MM.1S (cell line): ENCODE measurements around the gene NAPA.

Source experiments
- DNase-seq: peaks from one replicate; pipeline ENCODE4 v3.0.0-alpha.2; 2015
- H2AFZ ChIP-seq: fragments of 300-600 bp; sonication (generic); 2 replicates; pipeline ENCODE4 v1.6.0; 2016; ENCODE audit warnings: antibody characterized with exemption, low read length
- H3F3A ChIP-seq: fragments of 300-600 bp; sonication (generic); 2 replicates; pipeline ENCODE4 v1.6.1; 2016; ENCODE audit warnings: mild to moderate bottlenecking, antibody characterized with exemption, low read length, moderate library complexity, mixed read lengths; ENCODE audit not compliant: insufficient read depth
- H3K27ac ChIP-seq: fragments of 300-600 bp; sonication (generic); 2 replicates; pipeline ENCODE4 v1.5.1; 2016; ENCODE audit warnings: mild to moderate bottlenecking, low read length
- H3K27me3 ChIP-seq: fragments of 300-600 bp; sonication (generic); replicated peaks from 2 replicates; pipeline ENCODE4 v1.6.0; 2016; ENCODE audit warnings: low read length; ENCODE audit not compliant: insufficient read depth
- H3K36me3 ChIP-seq: fragments of 300-600 bp; sonication (generic); replicated peaks from 2 replicates; pipeline ENCODE4 v1.6.1; 2016; ENCODE audit warnings: mild to moderate bottlenecking, low read length, mixed read lengths; ENCODE audit not compliant: insufficient read depth
- H3K4me1 ChIP-seq: fragments of 300-600 bp; sonication (generic); 2 replicates; pipeline ENCODE4 v1.6.1; 2016; ENCODE audit warnings: low read length, mixed read lengths
- H3K4me2 ChIP-seq: fragments of 300-600 bp; sonication (generic); 2 replicates; pipeline ENCODE4 v1.6.0; 2016; ENCODE audit warnings: low read depth, low read length
- H3K4me3 ChIP-seq: fragments of 300-600 bp; sonication (generic); 2 replicates; pipeline ENCODE4 v1.5.1; 2016; ENCODE audit warnings: low read length, mixed read lengths
- H3K79me2 ChIP-seq: fragments of 300-600 bp; sonication (generic); 2 replicates; pipeline ENCODE4 v1.6.1; 2016; ENCODE audit warnings: mixed run types, low read length, mixed read lengths
- H3K9ac ChIP-seq: fragments of 300-600 bp; sonication (generic); 2 replicates; pipeline ENCODE4 v1.6.1; 2016; ENCODE audit warnings: low read length, mixed read lengths
- H3K9me2 ChIP-seq: fragments of 300-600 bp; sonication (generic); replicated peaks from 2 replicates; pipeline ENCODE4 v1.6.1; 2016; ENCODE audit warnings: mild to moderate bottlenecking, low read length, mixed read lengths; ENCODE audit not compliant: insufficient read depth
- H3K9me3 ChIP-seq: fragments of 300-600 bp; sonication (generic); replicated peaks from 2 replicates; pipeline ENCODE4 v1.6.1; 2016; ENCODE audit warnings: mild to moderate bottlenecking, low read length, mixed read lengths; ENCODE audit not compliant: insufficient read depth
- H4K20me1 ChIP-seq: fragments of 300-600 bp; sonication (generic); 2 replicates; pipeline ENCODE4 v1.6.1; 2016; ENCODE audit warnings: mild to moderate bottlenecking, low read length, moderate library complexity, mixed read lengths; ENCODE audit not compliant: insufficient read depth
- EZH2 ChIP-seq: fragments of 300-600 bp; sonication (generic); optimal IDR thresholded peaks from 2 replicates; pipeline ENCODE3; 2017; ENCODE audit warnings: low read depth, mild to moderate bottlenecking, antibody characterized with exemption, low read length, mixed read lengths
- EZH2phosphoT487 ChIP-seq: fragments of 300-600 bp; sonication (generic); IDR thresholded peaks from 2 replicates; pipeline ENCODE4 v1.6.1; 2018; ENCODE audit warnings: antibody characterized with exemption, low read length
- TF ChIP-seq, protein P1 (sequence below): fragments of 300-600 bp; sonication (generic); IDR thresholded peaks from 2 replicates; pipeline ENCODE4 v1.5.1; 2016; ENCODE audit warnings: antibody characterized with exemption, low read length, mixed read lengths

The NAPA gene

DNA sequence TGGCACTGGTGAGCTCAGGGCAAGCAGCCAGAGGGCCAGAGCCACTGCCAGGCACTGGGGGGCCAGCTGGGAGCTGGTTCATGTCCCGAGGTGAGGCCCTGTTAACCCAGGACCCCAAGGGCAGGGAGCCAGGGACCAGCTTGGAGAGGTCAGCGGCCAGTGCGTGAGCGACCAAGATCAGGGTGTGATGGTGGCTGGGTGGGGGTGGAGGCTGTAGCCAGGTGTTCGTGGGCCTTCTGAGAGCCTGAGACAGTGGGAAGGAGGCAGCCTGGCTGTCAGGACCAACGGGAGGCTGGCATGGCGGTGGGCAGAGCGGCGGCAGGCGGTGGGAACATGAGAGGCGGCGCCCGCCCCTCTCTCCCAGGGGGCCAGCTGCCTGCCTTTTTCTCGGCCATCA, 22.7 kb downstream of the NAPA start:
- Histone ChIP-seq H3K27ac (no peak overlapping the region), H3K79me2 (no peaks in the 10 kb centered on the region), H3F3A (no peaks in the 10 kb centered on the region), H2AFZ (no peak overlapping the region), H3K9ac (no peak overlapping the region), H3K27me3 (no peaks in the 10 kb centered on the region), H3K4me3 (no peak overlapping the region), H4K20me1 (no peaks in the 10 kb centered on the region), H3K9me2 (no peaks in the 10 kb centered on the region), H3K9me3 (no peaks in the 10 kb centered on the region), H3K4me2 (no peak overlapping the region), H3K4me1 (peaks cover 7% of the 10 kb centered on the region; the same call in 1 of the 2 replicates), H3K36me3 (no peaks in the 10 kb centered on the region)
- no peak for DNase-seq
- TF ChIP-seq EZH2phosphoT487 (no peak), EZH2 (no peak)
- TF ChIP-seq, protein P1, sequence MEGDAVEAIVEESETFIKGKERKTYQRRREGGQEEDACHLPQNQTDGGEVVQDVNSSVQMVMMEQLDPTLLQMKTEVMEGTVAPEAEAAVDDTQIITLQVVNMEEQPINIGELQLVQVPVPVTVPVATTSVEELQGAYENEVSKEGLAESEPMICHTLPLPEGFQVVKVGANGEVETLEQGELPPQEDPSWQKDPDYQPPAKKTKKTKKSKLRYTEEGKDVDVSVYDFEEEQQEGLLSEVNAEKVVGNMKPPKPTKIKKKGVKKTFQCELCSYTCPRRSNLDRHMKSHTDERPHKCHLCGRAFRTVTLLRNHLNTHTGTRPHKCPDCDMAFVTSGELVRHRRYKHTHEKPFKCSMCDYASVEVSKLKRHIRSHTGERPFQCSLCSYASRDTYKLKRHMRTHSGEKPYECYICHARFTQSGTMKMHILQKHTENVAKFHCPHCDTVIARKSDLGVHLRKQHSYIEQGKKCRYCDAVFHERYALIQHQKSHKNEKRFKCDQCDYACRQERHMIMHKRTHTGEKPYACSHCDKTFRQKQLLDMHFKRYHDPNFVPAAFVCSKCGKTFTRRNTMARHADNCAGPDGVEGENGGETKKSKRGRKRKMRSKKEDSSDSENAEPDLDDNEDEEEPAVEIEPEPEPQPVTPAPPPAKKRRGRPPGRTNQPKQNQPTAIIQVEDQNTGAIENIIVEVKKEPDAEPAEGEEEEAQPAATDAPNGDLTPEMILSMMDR = no peak

DNA sequence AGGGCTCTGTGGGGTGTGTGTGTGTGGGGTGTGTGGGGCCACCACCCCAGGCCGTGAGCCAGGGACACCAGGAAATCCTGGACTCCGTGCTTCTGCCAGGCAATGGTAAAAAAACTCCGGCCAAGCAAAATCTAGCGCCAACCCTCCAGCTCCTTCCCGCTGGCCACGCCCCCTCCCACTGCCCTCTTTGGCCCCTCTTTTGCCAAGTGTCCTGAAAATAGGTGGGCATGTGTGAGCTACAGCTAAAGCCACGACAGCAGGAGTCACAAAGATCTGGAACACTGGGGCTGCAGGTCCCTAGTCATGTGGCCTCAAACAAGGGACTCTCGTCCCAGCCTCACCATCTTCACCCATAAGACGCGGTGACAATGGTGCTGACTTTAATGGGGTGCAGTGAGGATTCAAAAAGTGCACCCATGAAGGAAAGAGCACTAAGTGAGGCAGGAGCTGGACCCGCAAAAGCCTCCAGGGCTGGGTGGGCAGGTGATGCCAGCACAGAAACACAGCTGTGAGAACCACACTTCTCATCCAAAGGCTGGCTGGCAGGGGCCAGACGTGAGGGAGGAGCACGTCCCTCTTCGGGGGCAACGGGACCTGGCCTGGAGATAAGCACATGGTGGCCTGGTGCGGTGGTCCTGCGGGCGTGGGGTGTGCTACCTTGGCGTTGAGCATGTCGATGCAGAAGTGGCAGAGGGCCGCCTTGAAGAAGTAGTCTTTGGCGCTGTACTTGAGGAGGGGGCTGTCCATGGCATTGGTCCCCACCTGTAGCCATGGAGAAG, 23.3 kb downstream of the NAPA start:
- H3K79me2 ChIP-seq = no peaks in the 10 kb centered on the region
- peaks cover 7% of the 10 kb centered on the region; the same call in 1 of the 2 replicates for H3K4me1 ChIP-seq
- no peak overlapping the region for H3K4me3 ChIP-seq
- no peak overlapping the region for H3K9ac ChIP-seq
- no peak overlapping the region for H3K27ac ChIP-seq
- no peak overlapping the region for H2AFZ ChIP-seq
- no peaks in the 10 kb centered on the region for H4K20me1 ChIP-seq
- no peak overlapping the region for H3K4me2 ChIP-seq
- no peaks in the 10 kb centered on the region for H3K36me3 ChIP-seq
- no peaks in the 10 kb centered on the region for H3K27me3 ChIP-seq
- no peaks in the 10 kb centered on the region for H3K9me3 ChIP-seq
- DNase-seq = no peak
- TF ChIP-seq, protein P1 = no peak
- TF ChIP-seq EZH2phosphoT487 (no peak), EZH2 (no peak)
- H3K9me2 ChIP-seq = no peaks in the 10 kb centered on the region
- no peaks in the 10 kb centered on the region for H3F3A ChIP-seq

DNA sequence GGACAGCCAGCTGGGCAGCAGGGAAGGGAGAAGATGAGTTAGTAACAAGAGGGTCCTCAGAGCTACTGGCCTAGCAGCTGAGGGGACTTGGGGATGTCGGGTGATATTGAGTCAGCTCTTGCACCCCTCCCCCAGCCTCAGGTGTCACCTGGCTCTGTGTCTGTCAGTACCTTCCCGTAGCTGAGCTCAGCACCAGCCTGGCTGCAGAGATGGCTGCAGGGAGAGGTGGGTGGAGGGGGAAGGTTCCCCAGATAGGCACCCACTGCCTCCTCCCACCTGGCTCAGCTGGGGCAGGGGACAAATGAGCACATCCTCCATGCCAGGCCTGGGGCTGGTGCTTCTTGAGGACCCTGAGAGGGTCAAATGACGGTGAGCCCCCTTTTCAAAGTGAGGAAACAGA, 24.0 kb downstream of the NAPA start:
- H3K4me2 ChIP-seq = no peak overlapping the region
- TF ChIP-seq EZH2phosphoT487 (no peak), EZH2 (no peak)
- TF ChIP-seq, protein P1 = no peak
- no peaks in the 10 kb centered on the region for H3K9me2 ChIP-seq
- no peaks in the 10 kb centered on the region for H3K36me3 ChIP-seq
- H3K9ac ChIP-seq = no peak overlapping the region
- peaks cover under 1% of the 10 kb centered on the region for H3K79me2 ChIP-seq
- peak; percentile 42 for DNase-seq
- no peaks in the 10 kb centered on the region for H4K20me1 ChIP-seq
- no peak overlapping the region for H3K4me3 ChIP-seq
- H3K9me3 ChIP-seq = no peaks in the 10 kb centered on the region
- no peak overlapping the region for H3K27ac ChIP-seq
- no peaks in the 10 kb centered on the region for H3K27me3 ChIP-seq
- peaks cover 7% of the 10 kb centered on the region for H3K4me1 ChIP-seq
- H3F3A ChIP-seq = no peaks in the 10 kb centered on the region
- no peak overlapping the region for H2AFZ ChIP-seq
